Hippocampal formation (tissue), 2 donors: ENCODE measurements around the gene DCTPP1.
"Not testable (repeated sequence)": the region's sequence is repeated elsewhere in the genome, so short reads cannot be mapped to it uniquely, and the experiment has no call there.

Experiments
- DNase-seq, 2 donors: peaks; one replicate each; lab custom pipeline; 2025; lab: John Stamatoyannopoulos, UW

DCTPP1 gene

DNA sequence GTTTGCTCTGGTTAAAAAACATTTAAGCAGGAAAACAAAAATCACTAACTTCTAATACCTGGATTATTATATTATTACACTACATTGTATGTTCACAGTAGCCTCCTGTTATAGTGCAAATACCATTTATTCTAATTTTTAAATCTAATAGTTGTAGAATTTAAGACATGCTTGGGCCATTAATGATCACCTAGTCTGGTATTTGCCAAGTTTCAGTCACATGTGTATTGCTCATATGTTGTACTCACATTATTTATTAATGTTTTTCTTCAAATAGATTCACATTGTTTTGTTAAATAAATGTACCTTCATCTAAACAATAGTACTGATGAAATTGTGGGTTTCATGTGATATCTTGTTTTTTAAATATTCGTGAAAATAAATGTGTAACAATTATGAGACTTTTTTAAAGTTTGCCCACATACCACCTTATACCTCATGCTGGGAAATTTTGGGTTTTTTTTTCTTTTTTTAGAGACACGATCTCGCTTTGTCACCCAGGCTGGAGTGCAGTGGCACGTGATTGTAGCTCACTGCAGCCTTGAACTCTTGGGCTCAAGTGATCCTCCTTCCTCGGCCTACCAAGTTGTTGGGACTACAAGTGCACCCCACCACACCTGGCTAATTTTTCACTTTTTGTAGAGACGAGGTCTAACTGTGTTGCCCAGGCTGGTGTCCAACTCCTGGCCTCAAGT, 16.6 kb downstream of the DCTPP1 start:
- no peak for DNase-seq

DNA sequence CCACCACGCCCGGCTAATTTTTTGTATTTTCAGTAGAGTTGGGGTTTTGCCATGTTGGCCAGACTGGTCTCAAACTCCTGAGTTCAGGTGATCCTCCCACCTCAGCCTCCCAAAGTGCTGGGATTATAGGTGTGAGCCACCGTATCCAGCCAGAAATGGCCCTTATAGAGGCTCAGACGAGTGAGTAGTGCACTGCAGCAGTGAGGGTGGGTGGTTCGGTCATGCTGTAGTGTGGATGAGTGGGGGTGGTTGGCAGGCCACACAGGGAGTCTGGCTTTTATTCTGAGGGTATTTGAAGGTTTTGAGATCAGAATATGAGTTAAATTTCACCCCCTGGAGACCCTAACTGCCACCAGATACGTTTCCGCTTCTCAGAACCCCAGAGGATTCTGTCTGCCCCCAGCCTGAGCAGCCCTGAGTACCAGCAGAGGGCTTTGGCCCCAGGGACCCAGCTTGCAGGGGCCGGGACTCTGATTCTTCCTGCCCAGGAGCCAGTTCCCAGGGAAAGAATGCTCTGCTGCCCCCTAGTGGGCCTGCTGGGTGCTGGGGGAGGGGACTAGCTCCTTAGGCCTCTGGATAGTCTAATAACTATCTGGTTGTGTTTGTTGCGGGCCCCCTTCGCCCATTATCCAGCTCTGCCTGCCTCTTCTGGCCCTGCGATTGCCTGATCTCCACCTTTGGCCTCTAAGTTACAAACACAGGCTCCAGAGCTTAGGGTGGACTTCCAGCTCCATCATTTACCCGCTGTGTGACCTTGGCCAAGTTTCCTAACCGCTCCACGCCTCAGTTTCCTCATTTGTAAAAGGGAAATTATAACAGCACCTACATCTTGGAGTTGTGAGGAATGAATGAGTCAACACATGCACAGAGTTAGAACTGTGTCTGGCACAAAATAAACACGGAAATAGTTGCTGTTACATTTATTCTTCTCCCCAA, 20.4 kb downstream of the DCTPP1 start:
- DNase-seq = peak; percentile 80 to 88

- DNase-seq = no peak
Observed at GRCh38 chr16:30407804-30408534, 21.9 kb downstream of the DCTPP1 start.

GRCh38 chr16:30407102-30407803, 22.6 kb downstream of the DCTPP1 start, which contains the start of gene ZNF771:
Gene ZNF771, plus strand, starts transcription at chr16:30407606. Its CDS starts 448 bp downstream, at chr16:30408054.
- peak; percentile 84 to 92 for DNase-seq

GRCh38 chr16:30406795-30407101, 23.1 kb downstream of the DCTPP1 start:
- no peak for DNase-seq

- DNase-seq = no peak
Observed at GRCh38 chr16:30401768-30402425, 27.9 kb downstream of the DCTPP1 start.

DNA sequence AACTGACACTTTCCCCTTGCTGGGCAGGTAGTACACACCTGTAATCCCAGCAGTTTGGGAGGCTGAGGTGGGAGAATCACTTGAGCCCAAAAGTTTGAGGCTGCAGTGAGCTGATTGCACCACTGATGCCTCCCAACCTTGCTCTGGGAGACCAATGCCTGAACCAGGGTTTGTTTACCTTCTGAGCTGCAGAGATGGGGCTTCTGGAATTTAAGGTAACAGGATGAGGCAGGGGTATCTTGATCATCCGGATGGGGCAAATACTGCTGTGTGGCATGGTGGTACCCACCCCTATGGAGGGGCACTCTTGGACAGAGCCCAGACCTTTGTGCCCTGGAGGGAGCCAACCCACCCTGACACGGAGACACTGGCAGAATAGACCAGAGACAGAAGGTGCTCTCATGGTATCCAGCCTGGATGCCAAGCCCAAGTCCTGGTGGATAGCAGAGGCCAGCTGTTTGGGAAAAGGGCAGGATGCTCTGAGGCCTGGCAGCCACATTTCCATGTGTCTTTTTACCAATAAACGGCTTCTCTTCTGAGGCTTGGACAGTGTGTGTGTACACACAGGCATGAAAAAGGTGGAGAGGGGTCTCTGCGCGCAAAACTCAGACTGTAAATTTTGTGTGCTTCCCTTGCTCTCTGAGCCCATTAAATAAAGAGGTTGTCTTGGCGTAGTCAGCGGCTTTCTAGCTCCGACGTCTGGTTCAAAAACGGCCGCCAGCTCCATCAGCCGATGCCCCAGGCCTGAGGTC, 30.2 kb downstream of the DCTPP1 start:
- DNase-seq = no peak

DNA sequence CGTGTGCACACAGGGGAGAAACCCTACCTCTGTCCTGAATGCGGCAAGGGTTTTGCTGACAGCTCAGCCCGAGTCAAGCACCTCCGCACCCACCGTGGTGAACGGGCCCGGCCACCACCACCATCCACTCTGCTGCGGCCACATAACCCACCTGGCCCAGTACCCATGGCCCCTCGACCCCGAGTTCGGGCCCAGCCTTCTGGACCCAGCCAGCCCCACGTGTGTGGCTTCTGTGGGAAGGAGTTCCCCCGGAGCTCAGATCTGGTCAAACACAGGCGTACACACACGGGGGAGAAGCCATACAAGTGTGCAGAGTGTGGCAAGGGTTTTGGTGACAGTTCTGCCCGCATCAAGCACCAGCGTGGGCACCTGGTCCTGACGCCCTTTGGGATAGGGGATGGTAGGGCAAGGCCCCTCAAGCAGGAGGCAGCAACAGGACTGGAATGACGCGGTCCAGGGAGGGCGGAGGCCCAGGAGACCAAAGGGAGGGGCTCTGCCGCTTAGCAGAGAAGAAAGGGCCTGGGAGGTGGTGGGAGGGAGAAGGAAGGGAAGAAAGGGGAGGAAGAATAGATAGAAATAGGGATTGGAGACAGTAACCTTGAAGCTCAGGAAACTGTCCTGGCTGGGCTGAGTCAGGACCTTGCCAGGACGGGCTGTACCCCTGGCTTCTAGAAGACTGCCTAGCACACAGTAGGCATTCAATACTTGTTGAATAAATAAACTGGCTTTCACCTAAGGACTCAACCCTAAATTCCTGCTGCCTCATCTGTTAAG, 31.0 kb downstream of the DCTPP1 start:
- no peak for DNase-seq

- no peak for DNase-seq
Observed at GRCh38 chr16:30397776-30398660, 31.8 kb downstream of the DCTPP1 start.

DNA sequence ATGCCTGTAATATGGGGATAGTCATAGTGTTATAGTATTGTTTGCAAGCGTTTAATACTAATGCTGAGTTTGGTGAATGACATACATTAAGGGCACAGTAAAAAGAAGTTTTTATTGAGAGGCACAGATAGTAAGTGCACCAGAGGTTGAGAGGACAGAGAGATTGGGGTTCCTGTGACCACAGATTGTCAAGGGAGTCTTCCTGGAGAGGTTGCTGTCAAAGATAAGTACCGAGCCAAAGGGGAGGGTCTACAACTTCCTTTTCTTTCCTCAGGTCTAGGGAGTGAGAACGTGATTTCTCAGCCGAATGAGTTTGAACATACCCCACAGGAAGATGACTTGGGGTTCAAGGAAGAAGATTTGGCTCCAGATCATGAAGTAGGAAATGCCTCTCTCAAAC, 32.8 kb downstream of the DCTPP1 start:
- DNase-seq = no peak

- not testable (repeated sequence) for DNase-seq
Observed at GRCh38 chr16:30396627-30397026, 33.2 kb downstream of the DCTPP1 start.

GRCh38 chr16:30395992-30396585, 33.7 kb downstream of the DCTPP1 start:
- DNase-seq = peak in 1 of 2 donors; percentile 23

- DNase-seq = peak; percentile 80 to 87
Observed at GRCh38 chr16:30395155-30395991, 34.5 kb downstream of the DCTPP1 start, which contains the start of gene ZNF48. Gene ZNF48, plus strand, starts transcription at chr16:30395420. Its CDS starts 375 bp downstream, at chr16:30395795.

DNA sequence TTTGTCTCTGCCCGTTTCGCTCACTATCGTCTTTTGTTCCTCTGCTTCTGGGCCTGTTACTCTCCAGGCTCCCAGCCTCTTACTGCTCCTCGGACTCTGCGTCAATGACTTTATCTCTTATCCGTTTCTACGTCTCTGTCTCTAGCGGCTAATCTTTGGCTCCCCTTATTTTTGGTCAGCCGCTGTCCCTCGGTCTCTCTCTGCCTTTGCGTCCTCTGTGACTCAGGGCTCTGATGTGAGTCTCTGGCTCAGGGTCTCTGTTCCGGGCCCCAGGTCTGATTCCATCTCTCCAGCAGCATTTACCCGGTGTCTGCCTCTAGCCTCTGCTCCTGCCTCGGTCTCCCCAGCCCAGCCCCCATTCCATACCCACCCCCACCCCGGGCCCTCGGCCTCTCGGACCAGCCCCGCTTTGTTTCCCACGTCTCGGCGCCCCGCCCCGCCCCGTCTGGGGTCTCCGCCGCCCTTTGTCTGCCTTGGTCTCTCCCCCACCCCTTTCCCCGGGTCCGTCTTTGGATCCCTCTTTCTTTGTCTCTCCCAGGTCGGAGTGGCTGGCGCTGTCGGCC, 35.2 kb downstream of the DCTPP1 start:
- DNase-seq = no peak

DNA sequence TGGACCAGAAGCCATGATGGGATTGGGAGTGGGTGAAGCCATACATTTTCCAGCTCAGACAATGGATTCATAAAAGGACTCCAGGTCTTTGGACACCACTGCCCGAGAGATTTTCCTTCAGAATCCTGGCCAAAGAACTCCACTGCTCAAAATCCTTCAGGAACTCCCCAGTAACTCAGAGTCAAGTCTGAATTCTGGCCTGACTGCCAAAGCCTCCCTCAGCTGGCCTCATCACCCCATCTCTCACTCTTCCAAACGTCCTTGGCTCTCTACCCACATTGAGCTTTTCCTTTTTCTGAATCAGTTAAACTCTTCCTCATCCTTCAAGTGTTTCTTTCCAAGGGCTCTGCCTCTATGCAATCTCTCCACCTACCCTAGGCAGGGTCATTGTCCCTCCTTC, 46.3 kb downstream of the DCTPP1 start:
- DNase-seq = no peak

- DNase-seq = no peak
Observed at GRCh38 chr16:30382111-30382881, 47.5 kb downstream of the DCTPP1 start, which contains the start of gene SEPTIN1. Gene SEPTIN1, minus strand, starts transcription at chr16:30382561. Its CDS starts 19 bp downstream, at chr16:30382542.
